ENCODE results near the gene MAST4. TPM values are rescaled to one million over a fixed set of nuclear protein-coding genes. Genes with fewer than 3 reads are reported as not detected.

Gene MAST4
- total RNA-seq, 2 donors from 2014 or later, result 30.5 to 47.8 TPM

GRCh38 chr5:66904189-66904588, 308.0 kb downstream of the MAST4 start:
- H3K9me3 ChIP-seq, result no peaks in the 10 kb centered on the region
- H3K36me3 ChIP-seq, result no peaks in the 10 kb centered on the region
- H3K4me3 ChIP-seq, result no peak overlapping the region
- no peak overlapping the region for H3K27ac ChIP-seq
- H3K27me3 ChIP-seq (replicated peaks; ENCODE audit: insufficient read depth), result no peaks in the 10 kb centered on the region
- no peaks in the 10 kb centered on the region for H3K4me1 ChIP-seq (ENCODE audit: control insufficient read depth in 1 of 2, low read depth in 2 of 2)
- TF ChIP-seq CTCF (IDR thresholded peaks at IDR 0.05), result no peak
- DNase-seq (ENCODE audit: low spot score), result no peak
- ATAC-seq (ENCODE audit: insufficient number of reproducible peaks, low FRiP score, low read depth), result no peak

DNA sequence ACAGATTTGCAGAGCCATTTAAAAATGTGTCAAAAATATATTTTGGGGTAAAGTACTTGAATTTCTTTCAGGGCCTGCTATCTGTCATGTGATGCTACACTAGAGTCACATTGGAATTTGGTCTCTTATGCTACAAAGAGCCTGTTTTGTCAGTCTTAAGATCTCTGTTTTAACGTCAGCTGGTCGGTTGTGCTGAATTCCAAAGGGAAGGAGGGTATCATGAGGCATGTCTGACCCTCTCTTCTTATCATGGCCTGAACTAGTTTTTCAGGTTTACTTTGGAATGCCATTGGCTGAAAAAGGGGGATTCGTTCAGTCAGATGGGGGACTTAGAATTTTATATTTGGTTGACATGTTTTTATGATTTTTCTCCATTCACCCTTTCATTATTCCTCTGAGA, 309.8 kb downstream of the MAST4 start:
- Histone ChIP-seq H3K36me3 (no peaks in the 10 kb centered on the region), H3K9me3 (no peaks in the 10 kb centered on the region), H3K27me3 (replicated peaks; ENCODE audit: insufficient read depth) (no peaks in the 10 kb centered on the region), H3K27ac (no peak overlapping the region), H3K4me1 (ENCODE audit: control insufficient read depth in 1 of 2, low read depth in 2 of 2) (no peaks in the 10 kb centered on the region), H3K4me3 (no peak overlapping the region)
- ATAC-seq (ENCODE audit: insufficient number of reproducible peaks, low FRiP score, low read depth) (no peak), DNase-seq (ENCODE audit: low spot score) (no peak)
- TF ChIP-seq CTCF (IDR thresholded peaks at IDR 0.05), result no peak

- H3K4me3 ChIP-seq, result no peak overlapping the region
- H3K4me1 ChIP-seq (ENCODE audit: control insufficient read depth in 1 of 2, low read depth in 2 of 2), result no peaks in the 10 kb centered on the region
- no peak for TF ChIP-seq CTCF (IDR thresholded peaks at IDR 0.05)
- H3K9me3 ChIP-seq, result no peaks in the 10 kb centered on the region
- ATAC-seq (ENCODE audit: insufficient number of reproducible peaks, low FRiP score, low read depth) (no peak), DNase-seq (ENCODE audit: low spot score) (no peak)
- no peak overlapping the region for H3K27ac ChIP-seq
- no peaks in the 10 kb centered on the region for H3K36me3 ChIP-seq
- no peaks in the 10 kb centered on the region for H3K27me3 ChIP-seq (replicated peaks; ENCODE audit: insufficient read depth)
These were observed 312.0 kb downstream of the MAST4 start for GRCh38 chr5:66908230-66908629.

DNA sequence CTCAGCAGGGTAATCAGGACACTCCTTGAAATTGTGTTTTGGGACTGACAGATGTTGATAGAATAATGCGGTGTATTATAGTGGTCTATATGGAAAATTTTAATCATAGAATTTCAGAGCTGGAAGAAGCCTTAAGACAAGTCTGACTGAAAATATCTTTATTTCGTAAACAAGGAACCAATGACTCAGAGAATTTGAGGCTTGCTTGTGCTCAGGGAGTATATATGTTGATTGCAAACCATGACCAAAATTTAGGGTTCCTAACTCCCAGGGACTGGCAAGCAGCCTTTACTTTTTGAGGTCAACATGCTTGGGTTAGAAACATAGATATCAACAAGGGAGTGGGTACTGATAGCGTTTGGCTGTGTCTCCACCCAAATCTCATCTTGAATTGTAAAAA, 313.2 kb downstream of the MAST4 start:
- no peak for TF ChIP-seq CTCF (IDR thresholded peaks at IDR 0.05)
- Histone ChIP-seq H3K27me3 (replicated peaks; ENCODE audit: insufficient read depth) (no peaks in the 10 kb centered on the region), H3K4me1 (ENCODE audit: control insufficient read depth in 1 of 2, low read depth in 2 of 2) (no peaks in the 10 kb centered on the region), H3K36me3 (no peaks in the 10 kb centered on the region), H3K9me3 (no peaks in the 10 kb centered on the region), H3K27ac (no peak overlapping the region), H3K4me3 (no peak overlapping the region)
- DNase-seq (ENCODE audit: low spot score), result no peak
- no peak for ATAC-seq (ENCODE audit: insufficient number of reproducible peaks, low FRiP score, low read depth)

GRCh38 chr5:66912787-66913186, 316.6 kb downstream of the MAST4 start:
- H3K4me1 ChIP-seq (ENCODE audit: control insufficient read depth in 1 of 2, low read depth in 2 of 2), result no peaks in the 10 kb centered on the region
- H3K4me3 ChIP-seq, result no peak overlapping the region
- no peak for TF ChIP-seq CTCF (IDR thresholded peaks at IDR 0.05)
- DNase-seq (ENCODE audit: low spot score), result no peak
- H3K36me3 ChIP-seq, result no peaks in the 10 kb centered on the region
- ATAC-seq (ENCODE audit: insufficient number of reproducible peaks, low FRiP score, low read depth), result no peak
- H3K27ac ChIP-seq, result no peak overlapping the region
- H3K27me3 ChIP-seq (replicated peaks; ENCODE audit: insufficient read depth), result no peaks in the 10 kb centered on the region
- H3K9me3 ChIP-seq, result no peaks in the 10 kb centered on the region

Measured in thoracic aorta (tissue), 2 donors.